ENCODE data around the gene OVAAL. TPM values are rescaled to one million over a fixed set of nuclear protein-coding genes. Genes with fewer than 3 reads are reported as not detected.

Gene OVAAL
- total and polyA plus RNA-seq, 9 of the 15 experiments (the other 6 are each of a cell fraction or from before 2014, with no cell fraction given) = 0.04 to 0.18 (median 0.08) TPM; not detected in 4

DNA sequence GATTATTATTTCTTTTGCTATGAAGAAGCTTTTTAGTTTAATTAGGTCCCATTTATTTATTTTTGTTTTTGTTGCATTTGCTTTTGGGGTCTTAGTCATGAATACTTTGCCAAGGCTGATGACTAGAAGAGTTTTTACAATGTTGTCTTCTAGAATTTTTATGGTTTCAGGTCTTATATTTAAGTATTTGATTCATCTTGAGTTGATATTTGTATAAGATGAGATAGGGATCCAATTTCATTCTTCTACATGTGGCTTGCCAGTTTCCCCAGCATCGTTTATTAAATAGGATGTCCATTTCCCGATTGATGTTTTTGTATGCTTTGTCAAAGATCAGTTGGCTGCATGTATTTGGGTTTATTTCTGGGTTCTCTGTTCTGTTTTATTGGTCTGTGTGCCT lies 47.9 kb upstream of the OVAAL start:
- ATAC-seq = no peak
- Histone ChIP-seq H3K4me3 (no peak overlapping the region), H3K27ac (ENCODE audit: extremely low read depth, low read depth, low read length) (no peak overlapping the region), H2AFZ (ENCODE audit: low read depth, low read length) (no peak overlapping the region), H3K36me3 (ENCODE audit: control insufficient read depth, insufficient read depth, low read length) (no peaks in the 10 kb centered on the region), H3K9me3 (replicated peaks; ENCODE audit: control insufficient read depth, insufficient read depth, low read depth, low read length) (no peaks in the 10 kb centered on the region), H4K20me1 (replicated peaks; ENCODE audit: control insufficient read depth, insufficient read depth, low read length) (no peaks in the 10 kb centered on the region), H3K4me1 (replicated peaks in 1 of 2; ENCODE audit: control insufficient read depth in 2 of 2, insufficient read depth in 2 of 2, low read length in 2 of 2) (peaks cover 6 to 7% of the 10 kb centered on the region in 2 experiments; a peak in 3 of 5 replicates), H3K79me2 (ENCODE audit: control insufficient read depth, insufficient read depth, low read length) (no peaks in the 10 kb centered on the region), H3K4me2 (ENCODE audit: insufficient read depth, low read length) (no peak overlapping the region), H3K27me3 (ENCODE audit: control insufficient read depth in 2 of 2, insufficient read depth in 2 of 2, low read length in 2 of 2) (no peaks in the 10 kb centered on the region), H3K9me1 (ENCODE audit: control insufficient read depth, insufficient read depth, low read length) (no peaks in the 10 kb centered on the region), H3K9ac (ENCODE audit: insufficient read depth in 1 of 2, low read depth in 2 of 2, low read length in 2 of 2) (no peak overlapping the region)
- DNase-seq (ENCODE audit: extremely low read depth in 1 of 4, low spot score in 3 of 4) = no peak
- in situ Hi-C loops (cut with MboI) = no loop called here
- BruUV-seq (replicated peaks) = no TSS peak
- intact Hi-C loops (cut with micrococcal nuclease) = no loop called here
- ChIA-PET CTCF (ENCODE audit: low intra/inter-chr PET ratio) (no interaction called here), POLR2A (interaction anchor here (1.9 kb wide), 1 partner anchor 9 kb away, joined by 10 read pairs; the partner anchor contains the start of gene ACBD6)
- 48% methylated on average over 2 of the region's 2 CpGs for WGBS (ENCODE audit: insufficient coverage, low coverage, missing lambda C conversion rate)
- FAIRE-seq = no peak
- TF ChIP-seq MECOM (CRISPR knock-in tag; IDR thresholded peaks at IDR 0.05) (no peak), U2AF2 (optimal IDR thresholded peaks at IDR 0.05; ENCODE audit: low read depth, low read length) (no peak), SNRNP70 (optimal IDR thresholded peaks at IDR 0.05; ENCODE audit: low read depth, low read length) (no peak), RBM39 (optimal IDR thresholded peaks at IDR 0.05; ENCODE audit: low read depth, low read length) (no peak)
- TF ChIP-seq, protein P1, sequence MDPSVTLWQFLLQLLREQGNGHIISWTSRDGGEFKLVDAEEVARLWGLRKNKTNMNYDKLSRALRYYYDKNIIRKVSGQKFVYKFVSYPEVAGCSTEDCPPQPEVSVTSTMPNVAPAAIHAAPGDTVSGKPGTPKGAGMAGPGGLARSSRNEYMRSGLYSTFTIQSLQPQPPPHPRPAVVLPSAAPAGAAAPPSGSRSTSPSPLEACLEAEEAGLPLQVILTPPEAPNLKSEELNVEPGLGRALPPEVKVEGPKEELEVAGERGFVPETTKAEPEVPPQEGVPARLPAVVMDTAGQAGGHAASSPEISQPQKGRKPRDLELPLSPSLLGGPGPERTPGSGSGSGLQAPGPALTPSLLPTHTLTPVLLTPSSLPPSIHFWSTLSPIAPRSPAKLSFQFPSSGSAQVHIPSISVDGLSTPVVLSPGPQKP (CRISPR knock-in tag; IDR thresholded peaks at IDR 0.05) = no peak
- TF ChIP-seq, protein P2, sequence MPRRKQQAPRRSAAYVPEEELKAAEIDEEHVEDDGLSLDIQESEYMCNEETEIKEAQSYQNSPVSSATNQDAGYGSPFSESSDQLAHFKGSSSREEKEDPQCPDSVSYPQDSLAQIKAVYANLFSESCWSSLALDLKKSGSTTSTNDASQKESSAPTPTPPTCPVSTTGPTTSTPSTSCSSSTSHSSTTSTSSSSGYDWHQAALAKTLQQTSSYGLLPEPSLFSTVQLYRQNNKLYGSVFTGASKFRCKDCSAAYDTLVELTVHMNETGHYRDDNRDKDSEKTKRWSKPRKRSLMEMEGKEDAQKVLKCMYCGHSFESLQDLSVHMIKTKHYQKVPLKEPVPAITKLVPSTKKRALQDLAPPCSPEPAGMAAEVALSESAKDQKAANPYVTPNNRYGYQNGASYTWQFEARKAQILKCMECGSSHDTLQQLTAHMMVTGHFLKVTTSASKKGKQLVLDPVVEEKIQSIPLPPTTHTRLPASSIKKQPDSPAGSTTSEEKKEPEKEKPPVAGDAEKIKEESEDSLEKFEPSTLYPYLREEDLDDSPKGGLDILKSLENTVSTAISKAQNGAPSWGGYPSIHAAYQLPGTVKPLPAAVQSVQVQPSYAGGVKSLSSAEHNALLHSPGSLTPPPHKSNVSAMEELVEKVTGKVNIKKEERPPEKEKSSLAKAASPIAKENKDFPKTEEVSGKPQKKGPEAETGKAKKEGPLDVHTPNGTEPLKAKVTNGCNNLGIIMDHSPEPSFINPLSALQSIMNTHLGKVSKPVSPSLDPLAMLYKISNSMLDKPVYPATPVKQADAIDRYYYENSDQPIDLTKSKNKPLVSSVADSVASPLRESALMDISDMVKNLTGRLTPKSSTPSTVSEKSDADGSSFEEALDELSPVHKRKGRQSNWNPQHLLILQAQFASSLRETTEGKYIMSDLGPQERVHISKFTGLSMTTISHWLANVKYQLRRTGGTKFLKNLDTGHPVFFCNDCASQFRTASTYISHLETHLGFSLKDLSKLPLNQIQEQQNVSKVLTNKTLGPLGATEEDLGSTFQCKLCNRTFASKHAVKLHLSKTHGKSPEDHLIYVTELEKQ (CRISPR knock-in tag; IDR thresholded peaks at IDR 0.05) = no peak
- TF ChIP-seq, protein P3, sequence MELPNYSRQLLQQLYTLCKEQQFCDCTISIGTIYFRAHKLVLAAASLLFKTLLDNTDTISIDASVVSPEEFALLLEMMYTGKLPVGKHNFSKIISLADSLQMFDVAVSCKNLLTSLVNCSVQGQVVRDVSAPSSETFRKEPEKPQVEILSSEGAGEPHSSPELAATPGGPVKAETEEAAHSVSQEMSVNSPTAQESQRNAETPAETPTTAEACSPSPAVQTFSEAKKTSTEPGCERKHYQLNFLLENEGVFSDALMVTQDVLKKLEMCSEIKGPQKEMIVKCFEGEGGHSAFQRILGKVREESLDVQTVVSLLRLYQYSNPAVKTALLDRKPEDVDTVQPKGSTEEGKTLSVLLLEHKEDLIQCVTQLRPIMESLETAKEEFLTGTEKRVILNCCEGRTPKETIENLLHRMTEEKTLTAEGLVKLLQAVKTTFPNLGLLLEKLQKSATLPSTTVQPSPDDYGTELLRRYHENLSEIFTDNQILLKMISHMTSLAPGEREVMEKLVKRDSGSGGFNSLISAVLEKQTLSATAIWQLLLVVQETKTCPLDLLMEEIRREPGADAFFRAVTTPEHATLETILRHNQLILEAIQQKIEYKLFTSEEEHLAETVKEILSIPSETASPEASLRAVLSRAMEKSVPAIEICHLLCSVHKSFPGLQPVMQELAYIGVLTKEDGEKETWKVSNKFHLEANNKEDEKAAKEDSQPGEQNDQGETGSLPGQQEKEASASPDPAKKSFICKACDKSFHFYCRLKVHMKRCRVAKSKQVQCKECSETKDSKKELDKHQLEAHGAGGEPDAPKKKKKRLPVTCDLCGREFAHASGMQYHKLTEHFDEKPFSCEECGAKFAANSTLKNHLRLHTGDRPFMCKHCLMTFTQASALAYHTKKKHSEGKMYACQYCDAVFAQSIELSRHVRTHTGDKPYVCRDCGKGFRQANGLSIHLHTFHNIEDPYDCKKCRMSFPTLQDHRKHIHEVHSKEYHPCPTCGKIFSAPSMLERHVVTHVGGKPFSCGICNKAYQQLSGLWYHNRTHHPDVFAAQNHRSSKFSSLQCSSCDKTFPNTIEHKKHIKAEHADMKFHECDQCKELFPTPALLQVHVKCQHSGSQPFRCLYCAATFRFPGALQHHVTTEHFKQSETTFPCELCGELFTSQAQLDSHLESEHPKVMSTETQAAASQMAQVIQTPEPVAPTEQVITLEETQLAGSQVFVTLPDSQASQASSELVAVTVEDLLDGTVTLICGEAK (IDR thresholded peaks at IDR 0.05) = no peak
- TF ChIP-seq, protein P3 (CRISPR knock-in tag; IDR thresholded peaks at IDR 0.05) = no peak
